Measurements from ENCODE around the gene HDAC9. TPM values are rescaled to one million over a fixed set of nuclear protein-coding genes. Genes with fewer than 3 reads are reported as not detected.

HDAC9 gene
- total RNA-seq, 1 experiment from 2014 or later: 4.3 TPM

DNA sequence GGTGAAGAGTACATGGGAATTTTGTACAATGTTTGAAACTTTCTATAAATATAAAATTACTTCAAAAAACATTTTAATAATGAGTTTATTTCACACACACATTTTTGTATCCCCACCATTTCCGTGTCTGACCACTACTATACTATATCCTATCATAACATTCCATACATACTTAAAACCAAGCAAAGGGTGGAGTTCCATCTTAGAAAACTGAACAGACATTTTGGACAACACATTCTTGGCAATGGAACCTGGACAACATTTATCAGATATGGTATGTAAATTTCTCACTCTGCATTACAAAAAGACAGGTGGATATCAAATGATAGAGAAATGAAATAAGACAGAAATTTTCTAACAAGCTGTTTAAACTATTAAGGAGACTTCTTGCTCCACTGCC, 453.0 kb downstream of the HDAC9 start:
- Histone ChIP-seq H3K9ac (ENCODE audit: low read length) (no peak overlapping the region), H3K9me2 (ENCODE audit: insufficient read depth) (no peaks in the 10 kb centered on the region), H3K27me3 (ENCODE audit: insufficient read depth, low read length) (no peaks in the 10 kb centered on the region), H3K27ac (ENCODE audit: low read depth, low read length) (no peak overlapping the region), H3K36me3 (ENCODE audit: control insufficient read depth in 1 of 2, insufficient read depth in 2 of 2, low read length in 2 of 2) (no peaks in the 10 kb centered on the region), H3K9me3 (ENCODE audit: control insufficient read depth in 1 of 2, insufficient read depth in 1 of 2, low read depth in 1 of 2, low read length in 2 of 2) (no peaks in the 10 kb centered on the region), H2AFZ (ENCODE audit: low read depth, low read length, poor library complexity, severe bottlenecking) (no peak overlapping the region), H3K4me1 (ENCODE audit: control insufficient read depth in 1 of 2, insufficient read depth in 2 of 2, low read length in 2 of 2) (no peaks in the 10 kb centered on the region), H3K79me2 (ENCODE audit: insufficient read depth, low read length) (no peaks in the 10 kb centered on the region), H3K4me2 (ENCODE audit: low read length) (no peak overlapping the region), H3K4me3 (replicated peaks in 1 of 2; ENCODE audit: low read depth in 1 of 2, low read length in 2 of 2) (no peak overlapping the region), H4K20me1 (ENCODE audit: insufficient read depth) (no peaks in the 10 kb centered on the region)
- ChIA-PET CTCF (no interaction called here), RAD21 (ENCODE audit: low non-redundant PET in 1 of 2, low total read pairs in 2 of 2, uncharacterized antibody in 2 of 2, unreplicated experiment in 2 of 2) (no interaction called here), POLR2A (no interaction called here)
- no peak for TF ChIP-seq POLR2A (IDR thresholded peaks at IDR 0.05; ENCODE audit: borderline replicate concordance, extremely low read depth, insufficient read depth, insufficient read length)
- no peak for TF ChIP-seq ZFX (IDR thresholded peaks at IDR 0.05)
- TF ChIP-seq FOSL1 (IDR thresholded peaks at IDR 0.05; ENCODE audit: low read depth): no peak
- TF ChIP-seq, protein P1, sequence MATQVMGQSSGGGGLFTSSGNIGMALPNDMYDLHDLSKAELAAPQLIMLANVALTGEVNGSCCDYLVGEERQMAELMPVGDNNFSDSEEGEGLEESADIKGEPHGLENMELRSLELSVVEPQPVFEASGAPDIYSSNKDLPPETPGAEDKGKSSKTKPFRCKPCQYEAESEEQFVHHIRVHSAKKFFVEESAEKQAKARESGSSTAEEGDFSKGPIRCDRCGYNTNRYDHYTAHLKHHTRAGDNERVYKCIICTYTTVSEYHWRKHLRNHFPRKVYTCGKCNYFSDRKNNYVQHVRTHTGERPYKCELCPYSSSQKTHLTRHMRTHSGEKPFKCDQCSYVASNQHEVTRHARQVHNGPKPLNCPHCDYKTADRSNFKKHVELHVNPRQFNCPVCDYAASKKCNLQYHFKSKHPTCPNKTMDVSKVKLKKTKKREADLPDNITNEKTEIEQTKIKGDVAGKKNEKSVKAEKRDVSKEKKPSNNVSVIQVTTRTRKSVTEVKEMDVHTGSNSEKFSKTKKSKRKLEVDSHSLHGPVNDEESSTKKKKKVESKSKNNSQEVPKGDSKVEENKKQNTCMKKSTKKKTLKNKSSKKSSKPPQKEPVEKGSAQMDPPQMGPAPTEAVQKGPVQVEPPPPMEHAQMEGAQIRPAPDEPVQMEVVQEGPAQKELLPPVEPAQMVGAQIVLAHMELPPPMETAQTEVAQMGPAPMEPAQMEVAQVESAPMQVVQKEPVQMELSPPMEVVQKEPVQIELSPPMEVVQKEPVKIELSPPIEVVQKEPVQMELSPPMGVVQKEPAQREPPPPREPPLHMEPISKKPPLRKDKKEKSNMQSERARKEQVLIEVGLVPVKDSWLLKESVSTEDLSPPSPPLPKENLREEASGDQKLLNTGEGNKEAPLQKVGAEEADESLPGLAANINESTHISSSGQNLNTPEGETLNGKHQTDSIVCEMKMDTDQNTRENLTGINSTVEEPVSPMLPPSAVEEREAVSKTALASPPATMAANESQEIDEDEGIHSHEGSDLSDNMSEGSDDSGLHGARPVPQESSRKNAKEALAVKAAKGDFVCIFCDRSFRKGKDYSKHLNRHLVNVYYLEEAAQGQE (IDR thresholded peaks at IDR 0.05; ENCODE audit: low read depth): no peak
- no peak for TF ChIP-seq ELF1 (IDR thresholded peaks at IDR 0.05; ENCODE audit: borderline replicate concordance, low read depth)
- TF ChIP-seq SIN3A (IDR thresholded peaks at IDR 0.05; ENCODE audit: low read depth): no peak
- TF ChIP-seq TCF7L2 (IDR thresholded peaks at IDR 0.05; ENCODE audit: borderline replicate concordance, extremely low read depth, insufficient read depth, insufficient read length): no peak
- no peak for TF ChIP-seq EZH2 (IDR thresholded peaks at IDR 0.05)
- no peak for TF ChIP-seq YY1 (IDR thresholded peaks at IDR 0.05; ENCODE audit: extremely low read depth, insufficient replicate concordance, low read depth, low read length)
- TF ChIP-seq, protein P2, sequence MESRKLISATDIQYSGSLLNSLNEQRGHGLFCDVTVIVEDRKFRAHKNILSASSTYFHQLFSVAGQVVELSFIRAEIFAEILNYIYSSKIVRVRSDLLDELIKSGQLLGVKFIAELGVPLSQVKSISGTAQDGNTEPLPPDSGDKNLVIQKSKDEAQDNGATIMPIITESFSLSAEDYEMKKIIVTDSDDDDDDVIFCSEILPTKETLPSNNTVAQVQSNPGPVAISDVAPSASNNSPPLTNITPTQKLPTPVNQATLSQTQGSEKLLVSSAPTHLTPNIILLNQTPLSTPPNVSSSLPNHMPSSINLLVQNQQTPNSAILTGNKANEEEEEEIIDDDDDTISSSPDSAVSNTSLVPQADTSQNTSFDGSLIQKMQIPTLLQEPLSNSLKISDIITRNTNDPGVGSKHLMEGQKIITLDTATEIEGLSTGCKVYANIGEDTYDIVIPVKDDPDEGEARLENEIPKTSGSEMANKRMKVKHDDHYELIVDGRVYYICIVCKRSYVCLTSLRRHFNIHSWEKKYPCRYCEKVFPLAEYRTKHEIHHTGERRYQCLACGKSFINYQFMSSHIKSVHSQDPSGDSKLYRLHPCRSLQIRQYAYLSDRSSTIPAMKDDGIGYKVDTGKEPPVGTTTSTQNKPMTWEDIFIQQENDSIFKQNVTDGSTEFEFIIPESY (IDR thresholded peaks at IDR 0.05; ENCODE audit: extremely low read depth, insufficient replicate concordance, low read length): no peak
- TF ChIP-seq CEBPB (IDR thresholded peaks at IDR 0.05; ENCODE audit: low read depth): no peak
- ATAC-seq (no peak), DNase-seq (ENCODE audit: low read depth, low spot score) (no peak)
- BruUV-seq (replicated peaks): no TSS peak
- intact Hi-C loops (cut with micrococcal nuclease): no loop called here
